ENCODE data around the gene ADGRL3.

Gene ADGRL3

DNA sequence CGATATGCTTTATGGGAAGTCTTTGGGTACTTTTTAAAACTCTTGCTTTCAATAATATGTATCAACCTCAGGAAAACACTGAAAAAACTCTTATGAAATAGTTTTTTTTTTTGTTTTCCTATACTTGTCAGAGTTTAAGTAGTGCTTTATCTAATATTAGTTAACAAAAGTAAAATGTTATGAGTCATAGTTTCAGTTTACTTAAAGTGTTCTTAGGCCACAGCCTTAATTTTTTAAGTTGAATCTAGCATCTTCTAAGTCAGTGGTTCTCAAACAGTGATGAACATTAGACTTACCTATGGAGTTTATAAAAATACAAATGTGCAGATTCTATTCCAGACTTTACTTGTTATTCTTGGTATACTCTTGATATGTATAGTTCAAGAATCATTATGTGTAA, 26.3 kb upstream of the ADGRL3 start:
- Histone ChIP-seq H3K36me3 (replicated peaks; ENCODE audit: low read depth, low read length) (no peaks in the 10 kb centered on the region), H2AFZ (ENCODE audit: low read depth, low read length) (no peak overlapping the region), H4K20me1 (ENCODE audit: insufficient read depth, low read length) (no peaks in the 10 kb centered on the region), H3K4me2 (ENCODE audit: low read length) (peak overlapping the region; percentile 18; the same call in 1 of the 2 replicates), H3K9ac (ENCODE audit: low read length) (no peak overlapping the region), H3K79me2 (ENCODE audit: low read length) (no peaks in the 10 kb centered on the region), H3K27ac (ENCODE audit: low read length) (no peak overlapping the region), H3K27me3 (ENCODE audit: low read depth, low read length) (no peaks in the 10 kb centered on the region), H3K9me3 (ENCODE audit: insufficient read depth, low read length) (no peaks in the 10 kb centered on the region), H3K4me1 (ENCODE audit: low read length) (peaks cover 19% of the 10 kb centered on the region), H3K4me3 (ENCODE audit: low read length) (no peak overlapping the region)
- TF ChIP-seq, protein P1, sequence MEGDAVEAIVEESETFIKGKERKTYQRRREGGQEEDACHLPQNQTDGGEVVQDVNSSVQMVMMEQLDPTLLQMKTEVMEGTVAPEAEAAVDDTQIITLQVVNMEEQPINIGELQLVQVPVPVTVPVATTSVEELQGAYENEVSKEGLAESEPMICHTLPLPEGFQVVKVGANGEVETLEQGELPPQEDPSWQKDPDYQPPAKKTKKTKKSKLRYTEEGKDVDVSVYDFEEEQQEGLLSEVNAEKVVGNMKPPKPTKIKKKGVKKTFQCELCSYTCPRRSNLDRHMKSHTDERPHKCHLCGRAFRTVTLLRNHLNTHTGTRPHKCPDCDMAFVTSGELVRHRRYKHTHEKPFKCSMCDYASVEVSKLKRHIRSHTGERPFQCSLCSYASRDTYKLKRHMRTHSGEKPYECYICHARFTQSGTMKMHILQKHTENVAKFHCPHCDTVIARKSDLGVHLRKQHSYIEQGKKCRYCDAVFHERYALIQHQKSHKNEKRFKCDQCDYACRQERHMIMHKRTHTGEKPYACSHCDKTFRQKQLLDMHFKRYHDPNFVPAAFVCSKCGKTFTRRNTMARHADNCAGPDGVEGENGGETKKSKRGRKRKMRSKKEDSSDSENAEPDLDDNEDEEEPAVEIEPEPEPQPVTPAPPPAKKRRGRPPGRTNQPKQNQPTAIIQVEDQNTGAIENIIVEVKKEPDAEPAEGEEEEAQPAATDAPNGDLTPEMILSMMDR (IDR thresholded peaks at IDR 0.05; ENCODE audit: low read depth, low read length): no peak
- no peak for TF ChIP-seq EZH2phosphoT487 (IDR thresholded peaks at IDR 0.05; ENCODE audit: low read depth)

- Histone ChIP-seq H3K9me3 (ENCODE audit: insufficient read depth, low read length) (no peaks in the 10 kb centered on the region), H3K79me2 (ENCODE audit: low read length) (no peaks in the 10 kb centered on the region), H3K27me3 (ENCODE audit: low read depth, low read length) (no peaks in the 10 kb centered on the region), H3K36me3 (replicated peaks; ENCODE audit: low read depth, low read length) (no peaks in the 10 kb centered on the region), H3K4me2 (ENCODE audit: low read length) (no peak overlapping the region), H4K20me1 (ENCODE audit: insufficient read depth, low read length) (no peaks in the 10 kb centered on the region), H3K4me3 (ENCODE audit: low read length) (no peak overlapping the region), H2AFZ (ENCODE audit: low read depth, low read length) (no peak overlapping the region), H3K27ac (ENCODE audit: low read length) (no peak overlapping the region), H3K4me1 (ENCODE audit: low read length) (peaks cover 24% of the 10 kb centered on the region), H3K9ac (ENCODE audit: low read length) (no peak overlapping the region)
- TF ChIP-seq EZH2phosphoT487 (IDR thresholded peaks at IDR 0.05; ENCODE audit: low read depth): no peak
- TF ChIP-seq, protein P1 (IDR thresholded peaks at IDR 0.05; ENCODE audit: low read depth, low read length): no peak
These were observed 24.6 kb upstream of the ADGRL3 start for GRCh38 chr4:61175495-61175894.

DNA sequence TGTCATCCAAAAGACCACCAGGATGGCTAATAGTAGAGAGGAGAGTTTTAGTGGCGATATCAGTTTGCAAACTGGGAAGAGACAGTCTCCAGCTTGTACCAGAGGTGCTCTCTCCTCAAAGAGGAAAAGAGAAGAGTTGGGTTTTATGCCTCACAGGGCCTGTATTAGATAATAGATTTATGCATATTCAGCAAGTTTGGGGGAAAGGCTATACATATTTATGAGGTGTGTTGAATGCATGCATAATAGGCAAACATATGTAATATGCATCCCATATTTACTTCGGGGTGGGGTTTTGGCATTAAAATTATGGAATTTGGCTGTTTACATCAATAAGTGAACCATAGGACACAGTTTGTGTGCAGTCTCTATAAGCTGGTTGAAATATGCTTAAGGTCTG, 22.8 kb upstream of the ADGRL3 start:
- no peaks in the 10 kb centered on the region for H3K36me3 ChIP-seq (replicated peaks; ENCODE audit: low read depth, low read length)
- H2AFZ ChIP-seq (ENCODE audit: low read depth, low read length): no peak overlapping the region
- no peak overlapping the region for H3K27ac ChIP-seq (ENCODE audit: low read length)
- TF ChIP-seq, protein P1 (IDR thresholded peaks at IDR 0.05; ENCODE audit: low read depth, low read length): no peak
- TF ChIP-seq EZH2phosphoT487 (IDR thresholded peaks at IDR 0.05; ENCODE audit: low read depth): no peak
- H3K9me3 ChIP-seq (ENCODE audit: insufficient read depth, low read length): no peaks in the 10 kb centered on the region
- H4K20me1 ChIP-seq (ENCODE audit: insufficient read depth, low read length): no peaks in the 10 kb centered on the region
- H3K9ac ChIP-seq (ENCODE audit: low read length): no peak overlapping the region
- H3K79me2 ChIP-seq (ENCODE audit: low read length): no peaks in the 10 kb centered on the region
- H3K4me1 ChIP-seq (ENCODE audit: low read length): peaks cover 24% of the 10 kb centered on the region
- H3K4me2 ChIP-seq (ENCODE audit: low read length): no peak overlapping the region
- no peaks in the 10 kb centered on the region for H3K27me3 ChIP-seq (ENCODE audit: low read depth, low read length)
- no peak overlapping the region for H3K4me3 ChIP-seq (ENCODE audit: low read length)

GRCh38 chr4:61180405-61180804, 19.7 kb upstream of the ADGRL3 start:
- no peaks in the 10 kb centered on the region for H3K79me2 ChIP-seq (ENCODE audit: low read length)
- H3K36me3 ChIP-seq (replicated peaks; ENCODE audit: low read depth, low read length): no peaks in the 10 kb centered on the region
- H3K9me3 ChIP-seq (ENCODE audit: insufficient read depth, low read length): peaks cover 6% of the 10 kb centered on the region; the same call in 1 of the 2 replicates
- H3K27ac ChIP-seq (ENCODE audit: low read length): no peak overlapping the region
- TF ChIP-seq EZH2phosphoT487 (IDR thresholded peaks at IDR 0.05; ENCODE audit: low read depth): no peak
- TF ChIP-seq, protein P1 (IDR thresholded peaks at IDR 0.05; ENCODE audit: low read depth, low read length): no peak
- no peak overlapping the region for H3K9ac ChIP-seq (ENCODE audit: low read length)
- H3K4me3 ChIP-seq (ENCODE audit: low read length): no peak overlapping the region
- peaks cover 24% of the 10 kb centered on the region for H3K4me1 ChIP-seq (ENCODE audit: low read length)
- H3K27me3 ChIP-seq (ENCODE audit: low read depth, low read length): no peaks in the 10 kb centered on the region
- H3K4me2 ChIP-seq (ENCODE audit: low read length): no peak overlapping the region
- no peak overlapping the region for H2AFZ ChIP-seq (ENCODE audit: low read depth, low read length)
- no peaks in the 10 kb centered on the region for H4K20me1 ChIP-seq (ENCODE audit: insufficient read depth, low read length)

Measured in OCI-LY3 (cell line).